Measurements from ENCODE around the gene SHB.
"Not testable (repeated sequence)": the region's sequence is repeated elsewhere in the genome, so short reads cannot be mapped to it uniquely, and the experiment has no call there.

The SHB gene

GRCh38 chr9:37897665-37898064, 171.4 kb downstream of the SHB start:
- DNase-seq (ENCODE audit: low read depth) = no peak

GRCh38 chr9:37892063-37892462, 177.0 kb downstream of the SHB start:
- no peak for DNase-seq (ENCODE audit: low read depth)

GRCh38 chr9:37891042-37891441, 178.0 kb downstream of the SHB start:
- DNase-seq (ENCODE audit: low read depth) = not testable (repeated sequence)

GRCh38 chr9:37889536-37889935, 179.5 kb downstream of the SHB start:
- DNase-seq (ENCODE audit: low read depth) = no peak

GRCh38 chr9:37887977-37888583, 180.9 kb downstream of the SHB start:
- not testable (repeated sequence) for DNase-seq (ENCODE audit: low read depth)

- DNase-seq (ENCODE audit: low read depth) = no peak
Observed at GRCh38 chr9:37880916-37881479, 188.0 kb downstream of the SHB start.

GRCh38 chr9:37876376-37876775, 192.7 kb downstream of the SHB start:
- no peak for DNase-seq (ENCODE audit: low read depth)

GRCh38 chr9:37873955-37874354, 195.1 kb downstream of the SHB start:
- no peak for DNase-seq (ENCODE audit: low read depth)

- DNase-seq (ENCODE audit: low read depth) = no peak
Observed at GRCh38 chr9:37870799-37871176, 198.2 kb downstream of the SHB start.

- no peak for DNase-seq (ENCODE audit: low read depth)
Observed at GRCh38 chr9:37870081-37870798, 198.8 kb downstream of the SHB start.
